HG02642 (cell line): ENCODE results near the gene RNF182.
"Not testable (repeated sequence)": the region's sequence is repeated elsewhere in the genome, so short reads cannot be mapped to it uniquely, and the experiment has no call there.

Source experiments
- ATAC-seq: cut with Tn5 transposase; IDR thresholded peaks from one replicate; pipeline ENCODE4 v1.9.1; 2021; ENCODE audit warnings: mild to moderate bottlenecking; ENCODE audit not compliant: unreplicated experiment, poor library complexity

The RNF182 gene

DNA sequence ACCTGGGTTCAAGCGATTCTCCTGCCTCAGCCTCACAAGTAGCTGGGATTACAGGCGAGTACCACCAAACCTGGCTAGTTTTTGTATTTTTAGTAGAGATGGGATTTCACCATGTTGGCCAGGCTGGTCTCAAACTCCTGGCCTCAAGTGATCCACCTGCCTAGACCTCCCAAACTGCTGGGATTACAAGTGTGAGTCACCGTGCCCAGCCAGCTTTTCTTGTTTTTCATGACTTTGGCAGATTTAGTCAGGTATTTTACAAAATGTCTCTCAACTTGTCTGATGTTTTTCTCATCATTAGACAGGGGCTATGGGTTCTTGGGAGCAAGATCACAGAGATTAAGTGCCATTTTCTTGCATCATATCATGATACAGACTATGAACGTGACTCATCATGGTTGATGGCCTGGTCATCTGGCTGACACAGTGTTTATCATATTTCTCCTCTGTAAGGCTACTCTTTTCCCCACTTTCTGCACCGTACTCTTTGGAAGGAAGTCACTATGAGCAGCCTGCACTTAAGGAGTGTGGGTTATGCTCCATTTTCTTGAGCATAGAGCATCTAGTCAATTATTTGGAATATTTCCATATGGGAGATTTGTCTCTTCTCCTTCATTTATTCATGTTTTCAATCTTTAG lies 67.8 kb downstream of the RNF182 start:
- no peak for ATAC-seq

DNA sequence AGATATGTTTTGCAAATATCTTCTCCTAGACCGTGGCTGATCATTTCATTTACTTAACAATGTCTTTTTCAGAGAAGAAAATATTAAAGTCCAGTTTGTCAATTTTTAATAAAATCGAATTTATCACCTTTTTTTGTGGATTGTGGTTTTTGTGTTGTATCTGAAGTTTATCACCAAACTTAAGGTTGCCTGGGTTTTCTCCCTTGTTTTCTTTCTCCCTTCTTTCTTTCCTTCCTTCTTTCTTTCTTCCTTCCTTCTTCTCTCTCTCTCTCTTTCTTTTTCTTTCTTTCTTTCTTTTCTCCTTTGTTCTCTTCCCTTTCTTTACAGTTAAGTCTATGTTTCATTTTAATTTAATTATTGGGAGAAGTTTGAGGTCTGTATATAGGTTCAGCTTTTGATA lies 68.7 kb downstream of the RNF182 start:
- ATAC-seq, result no peak

- no peak for ATAC-seq
Measured at GRCh38 chr6:13998356-13998755, 73.6 kb downstream of the RNF182 start.

- ATAC-seq, result no peak
Measured at GRCh38 chr6:14000901-14001300, 76.1 kb downstream of the RNF182 start.

GRCh38 chr6:14001329-14002012 lies 76.7 kb downstream of the RNF182 start:
- ATAC-seq, result no peak

DNA sequence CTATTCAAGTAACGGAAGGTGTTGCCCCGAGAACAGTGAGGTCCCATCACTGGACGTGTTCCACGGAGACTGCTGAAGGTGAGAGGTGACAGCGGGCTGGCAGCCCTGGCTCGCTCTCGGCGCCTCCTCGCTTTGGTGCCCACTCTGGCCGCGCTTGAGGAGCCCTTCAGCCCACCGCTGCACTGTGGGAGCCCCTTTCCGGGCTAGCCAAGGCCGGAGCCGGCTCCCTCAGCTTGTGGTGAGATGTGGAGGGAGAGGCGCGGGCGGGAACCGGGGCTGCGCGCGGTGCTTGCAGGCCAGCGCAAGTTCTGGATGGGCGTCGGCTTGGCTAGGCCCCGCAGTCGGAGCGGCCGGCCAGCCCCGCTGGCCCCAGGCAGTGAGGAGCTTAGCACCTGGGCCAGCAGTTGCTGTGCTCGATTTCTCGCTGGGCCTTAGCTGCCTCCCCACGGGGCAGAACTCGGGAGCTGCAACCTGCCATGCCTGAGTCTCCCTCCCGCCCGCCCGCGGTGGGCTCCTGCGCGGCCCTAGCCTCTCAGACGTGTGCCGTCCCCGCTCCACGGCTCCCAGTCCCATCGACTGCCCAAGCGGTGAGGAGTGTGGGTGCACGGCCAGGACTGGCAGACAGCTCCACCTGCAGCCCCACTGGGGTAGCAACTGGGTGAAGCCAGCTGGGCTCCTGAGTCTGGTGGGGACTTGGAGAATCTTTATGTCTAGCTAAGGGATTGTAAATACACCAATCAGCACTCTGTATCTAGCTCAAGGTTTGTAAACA lies 77.6 kb downstream of the RNF182 start:
- ATAC-seq, result no peak

DNA sequence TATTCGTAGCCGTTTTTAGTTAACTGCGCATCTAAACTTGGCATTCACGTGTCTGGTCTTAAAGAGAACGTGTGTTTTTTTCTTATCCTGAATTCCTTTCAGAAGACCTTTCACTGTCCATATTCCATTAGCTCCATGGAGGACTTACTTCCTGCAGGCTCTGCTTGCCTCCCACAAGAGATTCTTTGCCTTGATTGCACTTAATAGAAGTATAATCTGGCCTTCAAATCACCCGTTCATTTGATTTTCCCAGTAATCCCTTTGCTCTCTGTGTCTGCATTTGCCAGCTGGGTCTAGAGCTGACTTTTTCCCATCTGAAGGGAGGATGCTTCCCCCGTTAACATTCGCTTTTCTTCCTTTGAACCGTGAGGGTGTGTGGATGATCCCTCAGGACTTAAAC lies 79.5 kb downstream of the RNF182 start:
- no peak for ATAC-seq

- ATAC-seq, result no peak
Measured at GRCh38 chr6:14008809-14009208, 84.1 kb downstream of the RNF182 start.

DNA sequence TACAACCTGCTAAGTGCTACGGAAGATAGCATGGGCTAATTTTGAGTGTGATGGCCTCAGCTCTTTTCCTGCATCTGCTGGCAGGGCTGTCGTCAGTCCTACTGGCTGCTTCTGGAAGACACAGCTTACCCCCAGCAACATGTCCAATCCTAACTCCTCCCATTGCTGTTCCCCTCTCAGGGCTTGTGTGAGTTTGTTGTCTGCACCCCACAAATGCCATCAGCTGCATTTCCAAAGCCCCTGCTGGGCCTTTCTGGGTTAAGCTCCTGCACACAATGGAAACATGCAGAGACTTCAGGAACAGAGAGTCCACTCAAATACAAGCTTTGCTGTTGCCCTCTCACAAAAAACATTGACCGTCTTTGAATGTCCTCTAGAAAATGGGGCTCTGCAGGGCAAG lies 84.7 kb downstream of the RNF182 start:
- no peak for ATAC-seq

DNA sequence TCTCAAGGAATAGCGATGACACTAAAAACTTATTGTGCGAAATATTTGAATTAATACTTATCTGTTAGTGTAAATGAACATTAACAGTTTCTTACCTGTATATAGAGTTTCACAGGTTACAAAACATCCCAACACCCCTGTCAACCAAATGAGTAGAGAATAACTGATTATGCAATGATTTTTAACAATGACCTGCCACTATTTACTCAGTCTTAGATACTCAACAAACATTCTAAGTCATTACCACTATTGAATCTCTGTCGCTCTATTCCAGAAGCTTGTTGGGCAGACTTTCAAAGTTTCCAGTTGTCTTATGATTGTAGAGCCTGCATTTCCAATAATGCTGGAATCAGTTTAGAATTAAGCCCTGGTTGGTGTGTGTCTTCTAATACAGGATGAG lies 85.5 kb downstream of the RNF182 start:
- no peak for ATAC-seq

DNA sequence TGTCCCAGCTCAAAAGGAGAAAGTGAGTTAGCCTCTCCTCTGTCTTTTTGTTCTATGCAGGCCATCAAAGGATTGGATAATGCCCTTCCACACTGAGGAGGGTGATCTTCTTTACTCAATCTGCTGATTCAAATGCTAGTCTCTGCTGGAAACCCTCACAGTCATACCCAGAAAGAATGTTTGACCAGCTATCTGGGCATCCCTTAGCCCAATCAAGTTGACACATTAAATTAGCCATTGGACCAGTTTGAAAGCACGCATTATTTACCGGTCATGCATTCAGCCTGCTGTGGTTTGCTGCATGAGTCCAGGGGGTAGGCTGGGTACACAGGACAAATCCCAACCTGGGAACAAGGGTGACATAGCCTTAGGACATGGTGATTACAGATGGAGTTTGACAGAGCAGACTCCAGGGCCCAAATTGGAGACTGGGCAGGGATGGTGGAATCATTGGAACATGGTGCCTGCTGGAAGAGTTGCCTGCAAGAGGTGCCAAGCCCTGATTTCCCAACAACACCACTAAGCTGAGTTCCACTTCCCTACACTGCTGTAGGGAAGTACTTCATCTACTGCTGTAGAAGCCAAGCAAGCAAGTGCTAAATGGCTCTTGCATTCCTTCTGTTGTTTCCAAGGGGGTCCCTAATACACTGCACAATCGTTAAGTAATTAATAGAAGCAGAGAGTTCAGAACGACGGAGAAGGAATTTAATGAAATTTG lies 87.7 kb downstream of the RNF182 start:
- no peak for ATAC-seq

GRCh38 chr6:14015964-14016363 lies 91.2 kb downstream of the RNF182 start:
- no peak for ATAC-seq

GRCh38 chr6:14016432-14016831 lies 91.7 kb downstream of the RNF182 start:
- ATAC-seq, result no peak

- no peak for ATAC-seq
Measured at GRCh38 chr6:14016935-14017625, 92.3 kb downstream of the RNF182 start.

- no peak for ATAC-seq
Measured at GRCh38 chr6:14017626-14018475, 93.1 kb downstream of the RNF182 start.

- ATAC-seq, result not testable (repeated sequence)
Measured at GRCh38 chr6:14018559-14018958, 93.8 kb downstream of the RNF182 start.

GRCh38 chr6:14020551-14020950 lies 95.8 kb downstream of the RNF182 start:
- ATAC-seq, result no peak

GRCh38 chr6:14021449-14021848 lies 96.7 kb downstream of the RNF182 start:
- no peak for ATAC-seq

DNA sequence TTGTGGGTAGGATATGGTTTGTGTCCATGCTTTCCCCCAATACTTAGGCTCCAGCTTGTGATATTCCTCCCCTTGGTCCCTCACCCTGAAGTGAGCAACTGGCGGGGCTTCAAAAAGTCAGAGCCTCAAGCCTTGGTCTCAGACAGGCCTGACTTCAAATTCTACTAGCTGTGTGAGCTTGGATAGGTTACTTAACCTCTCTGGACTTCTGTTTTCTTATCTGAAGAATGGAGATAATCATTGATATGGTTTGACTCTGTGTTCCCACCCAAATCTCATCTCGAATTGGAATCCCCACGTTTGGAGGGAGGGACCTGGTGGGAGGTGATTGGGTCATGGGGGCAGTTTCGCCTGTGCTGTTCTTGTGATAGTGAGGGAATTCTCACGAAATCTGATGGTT lies 97.9 kb downstream of the RNF182 start:
- ATAC-seq, result no peak
